ENCODE measurements around the gene SCAF11.

The SCAF11 gene

DNA sequence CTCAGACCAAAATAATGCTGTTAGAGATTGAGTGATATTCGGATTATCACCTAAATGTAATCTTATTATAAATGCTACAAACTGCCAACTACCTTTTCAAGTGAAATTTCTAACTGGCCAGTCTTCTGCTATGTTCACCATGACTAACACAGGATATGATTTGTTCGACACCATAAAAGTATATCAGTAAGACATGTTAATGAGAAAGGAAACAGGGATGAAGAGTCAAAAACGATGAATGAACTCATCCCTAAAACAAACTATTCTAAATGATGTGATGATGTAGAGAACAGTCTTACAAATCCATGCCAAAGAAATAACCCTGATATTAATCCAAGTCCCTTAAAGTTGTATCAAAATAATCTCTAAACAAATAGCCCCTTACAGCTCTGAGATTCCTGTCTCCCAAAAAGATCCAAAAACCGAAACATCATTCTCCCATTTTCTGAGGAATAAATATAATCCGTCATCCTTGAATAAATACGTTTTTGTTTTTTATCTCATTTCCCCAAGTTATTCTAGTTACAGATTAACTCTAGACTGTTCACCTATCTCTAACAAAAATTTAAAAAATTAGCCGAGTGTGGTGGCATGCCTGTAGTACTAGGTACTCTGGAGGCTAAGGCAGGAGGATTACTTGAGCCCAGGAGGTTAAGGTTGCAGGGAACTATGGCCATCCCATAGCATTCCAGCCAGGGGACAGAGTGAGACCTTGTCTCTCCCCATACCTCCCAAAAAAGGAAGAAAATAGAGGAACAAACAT lies 9.1 kb downstream of the SCAF11 start:
- no peak for DNase-seq

- DNase-seq: no peak
Measured at GRCh38 chr12:45980540-45980939, 9.8 kb downstream of the SCAF11 start.

GRCh38 chr12:45978108-45978507 lies 12.3 kb downstream of the SCAF11 start:
- no peak for DNase-seq

GRCh38 chr12:45977620-45978019 lies 12.8 kb downstream of the SCAF11 start:
- DNase-seq: no peak

DNA sequence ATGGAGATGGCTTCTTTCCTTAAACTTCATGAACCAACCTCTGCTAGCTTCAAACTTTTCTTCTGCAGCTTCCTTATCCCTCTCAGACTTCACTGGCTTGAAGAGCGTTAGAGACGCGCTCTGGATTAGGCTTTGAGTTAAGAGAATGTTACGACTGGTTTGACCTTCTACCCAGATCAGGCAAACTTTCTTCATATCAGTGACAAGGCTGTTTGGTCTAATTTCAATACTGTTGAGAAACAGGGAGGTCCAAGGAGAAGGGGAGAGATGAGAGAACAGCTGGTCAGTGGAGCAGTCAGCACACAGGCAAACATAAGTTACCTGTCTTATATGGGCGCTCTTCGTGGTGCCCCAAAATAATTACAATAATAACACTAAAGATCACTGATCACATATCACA lies 14.9 kb downstream of the SCAF11 start:
- DNase-seq: no peak

DNA sequence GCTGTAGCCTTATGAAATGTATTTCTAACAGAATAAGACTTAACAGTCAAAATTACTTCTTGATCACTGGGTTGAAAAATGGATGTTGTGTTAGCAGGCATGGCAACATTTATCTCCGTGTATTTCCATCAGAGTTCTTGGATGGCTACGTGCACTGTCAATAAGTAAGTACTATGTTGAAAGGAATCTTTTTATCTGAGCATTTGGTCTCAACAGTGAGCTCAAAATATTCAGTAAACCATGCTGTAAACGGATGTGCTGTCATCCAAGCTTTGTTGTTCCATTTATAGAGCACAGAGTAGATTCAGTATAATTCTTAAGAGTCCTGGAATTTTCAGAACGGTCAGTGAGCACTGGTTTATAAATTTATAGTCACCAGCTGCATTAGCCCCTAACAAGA lies 15.5 kb downstream of the SCAF11 start:
- DNase-seq: no peak

DNA sequence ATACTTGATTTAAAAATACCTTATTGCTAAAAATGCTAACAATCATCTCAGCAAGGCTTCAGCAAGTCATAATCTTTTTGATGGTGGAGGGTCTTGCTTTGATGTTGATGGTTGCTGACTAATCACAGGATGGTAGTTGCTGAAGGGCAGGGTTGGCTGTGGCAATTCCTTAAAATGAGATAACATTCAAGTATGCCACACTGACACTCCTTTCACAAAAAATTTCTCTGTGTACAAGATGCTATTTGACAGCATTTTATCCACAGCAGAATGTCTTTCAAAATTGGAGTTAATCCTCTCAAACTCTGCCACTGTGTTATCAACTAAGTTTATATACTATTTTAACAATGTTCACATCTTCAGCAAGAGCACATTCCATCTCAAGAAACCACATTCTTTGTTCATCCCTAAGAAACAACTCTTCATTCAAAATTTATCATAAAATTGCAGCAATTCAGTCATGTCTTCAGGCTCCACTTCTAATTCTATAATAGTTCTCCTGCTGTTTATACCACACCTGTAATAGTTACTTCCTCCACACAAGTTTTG lies 16.1 kb downstream of the SCAF11 start:
- no peak for DNase-seq

DNA sequence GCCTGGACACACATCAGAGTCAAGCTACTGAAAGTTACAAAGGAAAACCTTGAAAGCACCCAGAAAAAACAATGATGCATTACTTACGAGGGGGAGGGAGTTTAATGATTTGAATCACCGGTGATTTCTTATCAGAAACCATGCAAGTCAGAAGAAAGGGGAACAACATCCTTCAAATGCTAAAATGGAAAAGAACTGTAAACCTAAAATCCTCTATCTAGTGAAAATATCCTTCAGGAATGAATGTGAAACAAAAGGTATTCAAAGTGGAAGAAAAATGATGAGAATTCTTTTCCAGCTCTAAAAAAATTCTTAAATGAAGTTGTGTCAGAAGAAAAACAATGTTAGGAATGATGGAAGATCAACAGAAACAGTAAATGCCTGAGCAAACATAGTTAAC lies 16.8 kb downstream of the SCAF11 start:
- no peak for DNase-seq

- DNase-seq: no peak
Measured at GRCh38 chr12:45970391-45970790, 20.0 kb downstream of the SCAF11 start.

DNA sequence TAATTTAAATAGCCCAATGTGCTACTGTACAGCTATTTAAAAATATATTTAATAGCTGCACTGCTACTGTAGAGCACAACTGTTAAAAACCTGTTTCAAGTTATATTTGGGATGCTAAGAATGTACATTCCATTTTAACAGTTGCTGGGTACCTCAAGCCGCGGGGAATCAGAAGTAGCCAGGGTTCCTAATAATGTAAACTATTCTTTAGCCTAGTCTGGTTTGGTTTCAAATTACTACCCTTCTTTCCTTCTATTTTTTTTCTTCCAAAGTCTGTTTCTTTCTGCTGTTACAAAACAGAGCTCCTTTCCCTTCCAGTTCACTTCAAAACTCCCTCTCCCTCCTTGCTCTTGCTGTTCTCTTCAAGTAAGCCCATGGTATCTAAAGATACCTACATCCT lies 21.3 kb downstream of the SCAF11 start:
- DNase-seq: no peak

GRCh38 chr12:45966486-45966885 lies 23.9 kb downstream of the SCAF11 start:
- no peak for DNase-seq

- no peak for DNase-seq
Measured at GRCh38 chr12:45962553-45963325, 27.6 kb downstream of the SCAF11 start.

- DNase-seq: no peak
Measured at GRCh38 chr12:45959728-45960127, 30.6 kb downstream of the SCAF11 start.

GRCh38 chr12:45959025-45959424 lies 31.3 kb downstream of the SCAF11 start:
- no peak for DNase-seq

GRCh38 chr12:45948546-45948945 lies 41.8 kb downstream of the SCAF11 start:
- no peak for DNase-seq

- no peak for DNase-seq
Measured at GRCh38 chr12:45946435-45946834, 43.9 kb downstream of the SCAF11 start.

DNA sequence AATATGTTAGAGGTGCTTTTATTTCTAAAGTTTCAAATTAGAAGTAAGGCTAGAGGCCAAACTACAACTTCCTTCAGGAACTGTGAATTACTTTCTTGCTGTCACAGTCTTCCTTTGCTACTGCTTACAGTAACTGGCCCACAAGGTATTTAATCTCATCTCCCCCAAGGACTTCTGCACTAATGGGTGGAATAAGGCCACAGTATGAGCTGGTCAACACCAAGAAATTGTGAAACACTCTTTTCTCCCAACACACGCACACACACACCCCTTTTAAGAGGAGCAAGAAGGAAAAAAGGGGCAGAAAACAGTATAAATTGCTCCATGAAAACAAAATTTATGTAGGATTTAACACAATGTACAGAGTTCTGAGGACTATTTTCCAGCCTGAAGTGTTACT lies 45.6 kb downstream of the SCAF11 start:
- no peak for DNase-seq

DNA sequence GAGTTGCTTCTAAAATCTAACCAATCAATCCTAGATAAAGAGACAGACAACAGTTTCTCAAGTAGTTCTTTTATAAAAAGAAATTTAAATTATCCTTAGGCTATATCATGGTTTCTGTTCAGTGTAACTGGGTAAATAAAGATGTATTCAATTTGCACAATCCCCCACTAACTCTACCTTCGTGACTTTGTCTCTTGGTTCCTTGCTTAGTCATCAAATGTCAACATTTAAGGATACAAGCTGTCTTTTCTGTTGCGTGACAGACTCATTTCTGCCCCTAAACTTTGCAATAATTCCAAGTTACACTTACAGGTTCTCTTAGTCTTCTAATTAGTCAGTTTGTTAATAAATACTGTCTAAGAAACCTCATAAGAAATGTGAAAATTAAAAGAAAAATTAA lies 50.6 kb downstream of the SCAF11 start:
- DNase-seq: no peak

DNA sequence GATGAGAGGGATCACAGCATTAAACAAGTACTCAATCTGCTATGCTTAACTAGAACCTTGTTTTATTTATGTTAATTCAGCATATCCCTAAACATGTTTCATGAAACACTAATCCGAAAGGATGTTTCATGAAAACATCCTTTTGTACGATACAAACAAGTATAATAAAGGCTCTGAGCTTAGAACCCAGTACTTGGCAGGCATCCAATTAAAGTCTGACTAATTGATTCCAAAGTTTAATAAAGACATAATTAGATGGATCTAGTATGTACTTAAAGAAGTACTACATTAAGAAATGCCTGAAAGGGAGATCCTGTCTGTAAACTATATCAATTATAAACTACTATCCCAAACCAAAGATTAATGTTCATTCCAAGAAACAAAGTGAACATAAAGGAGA lies 51.8 kb downstream of the SCAF11 start:
- DNase-seq: no peak

GRCh38 chr12:45934956-45935355 lies 55.4 kb downstream of the SCAF11 start:
- no peak for DNase-seq

- DNase-seq: no peak
Measured at GRCh38 chr12:45933504-45933903, 56.9 kb downstream of the SCAF11 start.

GRCh38 chr12:45930369-45930768 lies 60.0 kb downstream of the SCAF11 start:
- DNase-seq: no peak

- no peak for DNase-seq
Measured at GRCh38 chr12:45928309-45928708, 62.1 kb downstream of the SCAF11 start.

GRCh38 chr12:45918818-45919217 lies 71.6 kb downstream of the SCAF11 start:
- DNase-seq: no peak

Measured in CD4-positive, alpha-beta T cell treated with Interleukin-1 beta for 1 hour (primary cell).